ENCODE measurements around the gene GRID2. TPM values are rescaled to one million over a fixed set of nuclear protein-coding genes. Genes with fewer than 3 reads are reported as not detected.

Gene GRID2
- total RNA-seq, 4 donors from 2014 or later, result 0.33 TPM; not detected in 3

DNA sequence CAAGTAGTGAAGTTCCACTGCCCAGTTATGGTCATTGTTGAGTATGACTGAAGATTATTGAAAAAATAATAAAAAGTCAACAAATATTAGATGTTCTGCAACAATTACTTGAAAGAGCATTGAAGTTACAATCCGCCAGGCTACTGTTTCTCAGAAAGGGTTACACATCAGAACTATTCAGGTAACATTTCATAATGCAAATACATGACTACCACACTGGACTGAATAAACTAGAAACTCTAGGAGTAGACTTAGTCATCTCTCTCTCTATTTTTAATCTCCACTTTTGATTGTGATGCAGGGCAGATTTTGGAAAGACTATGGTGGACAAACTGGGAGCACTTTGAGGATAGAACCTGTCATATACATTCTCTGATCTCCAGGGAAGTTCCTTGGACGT is 776.5 kb downstream of the GRID2 start:
- Histone ChIP-seq H3K27ac (no peak overlapping the region), H3K27me3 (no peaks in the 10 kb centered on the region), H3K4me1 (no peaks in the 10 kb centered on the region), H3K9me3 (no peaks in the 10 kb centered on the region), H3K4me3 (replicated peaks in 1 of 3) (no peak overlapping the region), H3K36me3 (no peaks in the 10 kb centered on the region)
- WGBS, 2 donors, result 93 to 94% methylated on average over 2 of the region's 2 CpGs
- intact Hi-C loops (cut with DNase I), result no loop called here
- DNase-seq, result no peak
- TF ChIP-seq CTCF (IDR thresholded peaks at IDR 0.05) (no peak), POLR2A (IDR thresholded peaks at IDR 0.05) (no peak)

- TF ChIP-seq CTCF (IDR thresholded peaks at IDR 0.05) (no peak), POLR2A (IDR thresholded peaks at IDR 0.05) (no peak)
- Histone ChIP-seq H3K4me1 (no peaks in the 10 kb centered on the region), H3K36me3 (no peaks in the 10 kb centered on the region), H3K4me3 (replicated peaks in 1 of 3) (no peak overlapping the region), H3K9me3 (no peaks in the 10 kb centered on the region), H3K27me3 (no peaks in the 10 kb centered on the region), H3K27ac (no peak overlapping the region)
- intact Hi-C loops (cut with DNase I), result no loop called here
- no peak for DNase-seq
- 87 to 92% methylated on average over 10 of the region's 10 CpGs for WGBS, 2 donors
Observed at GRCh38 chr4:93084599-93085305, 781.0 kb downstream of the GRID2 start.

DNA sequence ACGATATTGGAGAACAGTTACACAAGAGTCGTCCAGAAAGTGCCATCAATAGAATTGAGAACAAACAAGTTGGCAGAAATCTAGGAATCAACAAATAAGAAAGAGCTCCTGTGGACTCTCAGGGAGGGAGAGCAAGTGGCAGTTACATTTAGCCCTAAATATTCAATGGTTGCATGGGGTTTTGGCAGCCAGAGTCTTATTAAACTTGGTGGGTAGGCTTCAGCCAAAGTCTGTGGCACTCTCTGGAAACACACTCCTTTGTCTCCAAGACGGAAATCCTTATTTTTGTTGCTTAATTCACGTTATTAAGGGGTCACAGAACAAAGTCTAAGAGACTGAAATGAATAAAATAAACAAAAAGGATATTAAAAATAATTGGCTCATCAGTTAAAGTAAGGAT is 782.6 kb downstream of the GRID2 start:
- no peaks in the 10 kb centered on the region for H3K4me1 ChIP-seq
- H3K36me3 ChIP-seq, result no peaks in the 10 kb centered on the region
- H3K27me3 ChIP-seq, result no peaks in the 10 kb centered on the region
- no peak for DNase-seq
- no peaks in the 10 kb centered on the region for H3K9me3 ChIP-seq
- 63 to 68% methylated on average over 4 of the region's 4 CpGs for WGBS, 2 donors
- no peak overlapping the region for H3K27ac ChIP-seq
- intact Hi-C loops (cut with DNase I), result no loop called here
- TF ChIP-seq CTCF (IDR thresholded peaks at IDR 0.05), result no peak
- no peak for TF ChIP-seq POLR2A (IDR thresholded peaks at IDR 0.05)
- no peak overlapping the region for H3K4me3 ChIP-seq (replicated peaks in 1 of 3)

- Histone ChIP-seq H3K27ac (no peak overlapping the region), H3K9me3 (no peaks in the 10 kb centered on the region), H3K36me3 (no peaks in the 10 kb centered on the region), H3K27me3 (no peaks in the 10 kb centered on the region), H3K4me3 (replicated peaks in 1 of 3) (no peak overlapping the region), H3K4me1 (no peaks in the 10 kb centered on the region)
- 87 to 94% methylated on average over 2 of the region's 2 CpGs for WGBS, 2 donors
- TF ChIP-seq CTCF (IDR thresholded peaks at IDR 0.05) (no peak), POLR2A (IDR thresholded peaks at IDR 0.05) (no peak)
- no peak for DNase-seq
- intact Hi-C loops (cut with DNase I), result no loop called here
Observed at GRCh38 chr4:93092765-93093164, 789.0 kb downstream of the GRID2 start.

DNA sequence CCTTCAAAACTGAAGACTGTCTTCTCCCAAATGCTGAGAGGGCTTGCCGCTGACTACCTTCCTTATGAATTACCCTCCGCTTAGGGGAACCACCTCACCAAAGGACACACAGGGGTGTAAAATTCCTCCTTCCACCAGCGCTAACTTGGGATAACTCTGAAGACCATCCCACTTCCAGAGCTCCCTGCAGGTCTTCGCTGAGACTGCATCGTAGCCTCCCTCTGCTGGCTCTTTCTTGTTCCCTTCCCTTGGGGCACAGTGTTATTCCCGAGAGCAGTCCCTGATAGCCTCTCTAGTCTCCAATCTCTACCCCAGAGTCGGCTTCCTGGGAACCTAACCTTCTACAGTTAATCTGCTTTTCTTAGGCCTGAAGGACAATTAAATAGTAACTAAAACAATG is 799.3 kb downstream of the GRID2 start:
- H3K36me3 ChIP-seq, result no peaks in the 10 kb centered on the region
- H3K4me3 ChIP-seq (replicated peaks in 1 of 3), result no peak overlapping the region
- WGBS, 2 donors, result 92% methylated on average over 7 of the region's 7 CpGs
- H3K27me3 ChIP-seq, result no peaks in the 10 kb centered on the region
- no peak overlapping the region for H3K27ac ChIP-seq
- TF ChIP-seq POLR2A (IDR thresholded peaks at IDR 0.05) (no peak), CTCF (IDR thresholded peaks at IDR 0.05) (no peak)
- no peak for DNase-seq
- peaks cover 0 to 5% of the 10 kb centered on the region in 2 donors for H3K4me1 ChIP-seq
- no peaks in the 10 kb centered on the region for H3K9me3 ChIP-seq
- intact Hi-C loops (cut with DNase I), result no loop called here

Data from thyroid gland (tissue), 4 donors.